ENCODE measurements around the gene NFE2L1. TPM values are rescaled to one million over a fixed set of nuclear protein-coding genes. Genes with fewer than 3 reads are reported as not detected.

Gene NFE2L1
- total and polyA plus RNA-seq, 2 experiments from 2014 or later: 42.4 to 86.4 TPM

GRCh38 chr17:48046296-48046695 lies 1.9 kb upstream of the NFE2L1 start:
- no peaks in the 10 kb centered on the region for H3K36me3 ChIP-seq (replicated peaks; ENCODE audit: insufficient read depth, low read depth)
- no peak for DNase-seq (ENCODE audit: low spot score)
- peak overlapping the region; percentile 82 for H3K4me3 ChIP-seq
- no peak overlapping the region for H2AFZ ChIP-seq
- H3K9me2 ChIP-seq (replicated peaks; ENCODE audit: insufficient read depth): no peaks in the 10 kb centered on the region
- H3K4me2 ChIP-seq: peak overlapping the region; percentile 89
- no peaks in the 10 kb centered on the region for H3K9me3 ChIP-seq (ENCODE audit: low read depth)
- peaks cover 31% of the 10 kb centered on the region for H3K4me1 ChIP-seq (ENCODE audit: insufficient read depth)
- WGBS (ENCODE audit: low lambda C conversion rate, missing lambda C conversion rate): 92% methylated on average over 7 of the region's 7 CpGs
- H4K20me1 ChIP-seq (ENCODE audit: insufficient read depth, poor library complexity, severe bottlenecking): peaks cover 9% of the 10 kb centered on the region
- no peaks in the 10 kb centered on the region for H3K27me3 ChIP-seq
- peaks cover 37% of the 10 kb centered on the region for H3K79me2 ChIP-seq
- H3K27ac ChIP-seq: peak overlapping the region; percentile 96
- TF ChIP-seq EZH2phosphoT487 (IDR thresholded peaks at IDR 0.05; ENCODE audit: low read depth, severe bottlenecking, unreplicated experiment) (no peak), CTCF (IDR thresholded peaks at IDR 0.05; ENCODE audit: poor library complexity) (no peak), EZH2 (IDR thresholded peaks at IDR 0.05; ENCODE audit: borderline replicate concordance) (no peak)

- no peak for DNase-seq (ENCODE audit: low spot score)
- 4% methylated on average over 26 of the region's 26 CpGs for WGBS (ENCODE audit: low lambda C conversion rate, missing lambda C conversion rate)
- Histone ChIP-seq H2AFZ (peak overlapping the region; percentile 82), H3K27ac (peak overlapping the region; percentile 96), H3K4me3 (peak overlapping the region; percentile 82), H4K20me1 (ENCODE audit: insufficient read depth, poor library complexity, severe bottlenecking) (peaks cover 12% of the 10 kb centered on the region), H3K36me3 (replicated peaks; ENCODE audit: insufficient read depth, low read depth) (no peaks in the 10 kb centered on the region), H3K79me2 (peaks cover 44% of the 10 kb centered on the region), H3K4me1 (ENCODE audit: insufficient read depth) (peaks cover 38% of the 10 kb centered on the region), H3K9me3 (ENCODE audit: low read depth) (no peaks in the 10 kb centered on the region), H3K9me2 (replicated peaks; ENCODE audit: insufficient read depth) (no peaks in the 10 kb centered on the region), H3K4me2 (peak overlapping the region; percentile 89), H3K27me3 (no peaks in the 10 kb centered on the region)
- TF ChIP-seq CTCF (IDR thresholded peaks at IDR 0.05; ENCODE audit: poor library complexity) (no peak), EZH2phosphoT487 (IDR thresholded peaks at IDR 0.05; ENCODE audit: low read depth, severe bottlenecking, unreplicated experiment) (no peak), EZH2 (IDR thresholded peaks at IDR 0.05; ENCODE audit: borderline replicate concordance) (no peak)
These were observed 932 bp upstream of the NFE2L1 start for GRCh38 chr17:48047113-48047740.

- no peaks in the 10 kb centered on the region for H3K36me3 ChIP-seq (replicated peaks; ENCODE audit: insufficient read depth, low read depth)
- no peaks in the 10 kb centered on the region for H3K9me2 ChIP-seq (replicated peaks; ENCODE audit: insufficient read depth)
- peak overlapping the region; percentile 31 for H3K4me3 ChIP-seq
- peaks cover 55% of the 10 kb centered on the region for H3K79me2 ChIP-seq
- 2% methylated on average over 29 of the region's 53 CpGs for WGBS (ENCODE audit: low lambda C conversion rate, missing lambda C conversion rate)
- H4K20me1 ChIP-seq (ENCODE audit: insufficient read depth, poor library complexity, severe bottlenecking): peaks cover 24% of the 10 kb centered on the region
- peak; percentile 93 for DNase-seq (ENCODE audit: low spot score)
- peak overlapping the region; percentile 28 for H2AFZ ChIP-seq
- peak overlapping the region; percentile 89 for H3K4me2 ChIP-seq
- no peaks in the 10 kb centered on the region for H3K9me3 ChIP-seq (ENCODE audit: low read depth)
- H3K27ac ChIP-seq: peak overlapping the region; percentile 95
- no peaks in the 10 kb centered on the region for H3K27me3 ChIP-seq
- TF ChIP-seq EZH2 (IDR thresholded peaks at IDR 0.05; ENCODE audit: borderline replicate concordance): no peak
- peaks cover 51% of the 10 kb centered on the region for H3K4me1 ChIP-seq (ENCODE audit: insufficient read depth)
These were observed 396 bp downstream of the NFE2L1 start for GRCh38 chr17:48048384-48049126.

GRCh38 chr17:48051283-48051682 lies 3.1 kb downstream of the NFE2L1 start:
- Histone ChIP-seq H3K79me2 (peaks cover 79% of the 10 kb centered on the region), H3K4me3 (no peak overlapping the region), H2AFZ (no peak overlapping the region), H3K9me3 (ENCODE audit: low read depth) (no peaks in the 10 kb centered on the region), H3K4me2 (peak overlapping the region; percentile 89), H4K20me1 (ENCODE audit: insufficient read depth, poor library complexity, severe bottlenecking) (peaks cover 49% of the 10 kb centered on the region), H3K36me3 (replicated peaks; ENCODE audit: insufficient read depth, low read depth) (no peaks in the 10 kb centered on the region), H3K27me3 (no peaks in the 10 kb centered on the region), H3K27ac (peak overlapping the region; percentile 95), H3K9me2 (replicated peaks; ENCODE audit: insufficient read depth) (no peaks in the 10 kb centered on the region), H3K4me1 (ENCODE audit: insufficient read depth) (peaks cover 67% of the 10 kb centered on the region)
- 84% methylated on average over 10 of the region's 10 CpGs for WGBS (ENCODE audit: low lambda C conversion rate, missing lambda C conversion rate)
- no peak for DNase-seq (ENCODE audit: low spot score)
- TF ChIP-seq EZH2 (IDR thresholded peaks at IDR 0.05; ENCODE audit: borderline replicate concordance): no peak
- no peak for TF ChIP-seq CTCF (IDR thresholded peaks at IDR 0.05; ENCODE audit: poor library complexity)
- TF ChIP-seq EZH2phosphoT487 (IDR thresholded peaks at IDR 0.05; ENCODE audit: low read depth, severe bottlenecking, unreplicated experiment): no peak

Measured in hepatocyte (in vitro differentiated cells).